ENCODE data around the gene MECR. TPM values are rescaled to one million over a fixed set of nuclear protein-coding genes. Genes with fewer than 3 reads are reported as not detected.
A peak's percentile ranks its signal among the peaks of the same experiment; 100 is the strongest.

The MECR gene
- total RNA-seq, 4 donors from 2014 or later = 14.3 to 29.4 (median 16.1) TPM

DNA sequence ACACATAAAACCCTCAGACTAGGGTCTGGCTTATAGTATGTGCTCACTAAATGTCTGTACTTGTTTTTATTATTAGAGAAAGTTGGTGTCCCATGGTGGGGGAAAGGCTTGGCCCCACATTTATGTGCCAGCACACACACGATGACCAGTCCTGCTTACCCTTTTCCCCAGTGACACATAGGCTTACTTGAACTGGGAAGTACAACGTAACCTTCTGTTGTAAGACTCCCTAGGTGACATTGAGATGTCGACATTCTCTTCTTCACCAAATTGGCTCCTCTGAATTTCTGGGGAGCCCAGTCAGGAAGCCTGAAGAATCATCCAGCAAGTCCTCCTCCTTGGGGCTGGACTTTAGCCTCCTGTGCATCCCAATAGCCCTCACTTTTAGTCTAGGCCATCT is 1.7 kb upstream of the MECR start:
- Histone ChIP-seq H3K36me3 (no peaks in the 10 kb centered on the region), H3K27ac (no peak overlapping the region), H3K4me3 (no peak overlapping the region), H3K4me1 (peaks cover 6 to 35% (median 23%) of the 10 kb centered on the region in 3 donors), H3K9me3 (no peaks in the 10 kb centered on the region), H3K27me3 (peaks cover 0 to 17% (median 0%) of the 10 kb centered on the region in 4 donors)
- no peak for DNase-seq
- 65 to 78% methylated on average over 3 of the region's 3 CpGs for WGBS, 2 donors
- TF ChIP-seq POLR2A (IDR thresholded peaks at IDR 0.05) = no peak
- TF ChIP-seq, protein P1, sequence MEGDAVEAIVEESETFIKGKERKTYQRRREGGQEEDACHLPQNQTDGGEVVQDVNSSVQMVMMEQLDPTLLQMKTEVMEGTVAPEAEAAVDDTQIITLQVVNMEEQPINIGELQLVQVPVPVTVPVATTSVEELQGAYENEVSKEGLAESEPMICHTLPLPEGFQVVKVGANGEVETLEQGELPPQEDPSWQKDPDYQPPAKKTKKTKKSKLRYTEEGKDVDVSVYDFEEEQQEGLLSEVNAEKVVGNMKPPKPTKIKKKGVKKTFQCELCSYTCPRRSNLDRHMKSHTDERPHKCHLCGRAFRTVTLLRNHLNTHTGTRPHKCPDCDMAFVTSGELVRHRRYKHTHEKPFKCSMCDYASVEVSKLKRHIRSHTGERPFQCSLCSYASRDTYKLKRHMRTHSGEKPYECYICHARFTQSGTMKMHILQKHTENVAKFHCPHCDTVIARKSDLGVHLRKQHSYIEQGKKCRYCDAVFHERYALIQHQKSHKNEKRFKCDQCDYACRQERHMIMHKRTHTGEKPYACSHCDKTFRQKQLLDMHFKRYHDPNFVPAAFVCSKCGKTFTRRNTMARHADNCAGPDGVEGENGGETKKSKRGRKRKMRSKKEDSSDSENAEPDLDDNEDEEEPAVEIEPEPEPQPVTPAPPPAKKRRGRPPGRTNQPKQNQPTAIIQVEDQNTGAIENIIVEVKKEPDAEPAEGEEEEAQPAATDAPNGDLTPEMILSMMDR (IDR thresholded peaks at IDR 0.05) = no peak
- intact Hi-C loops (cut with DNase I) = no loop called here

DNA sequence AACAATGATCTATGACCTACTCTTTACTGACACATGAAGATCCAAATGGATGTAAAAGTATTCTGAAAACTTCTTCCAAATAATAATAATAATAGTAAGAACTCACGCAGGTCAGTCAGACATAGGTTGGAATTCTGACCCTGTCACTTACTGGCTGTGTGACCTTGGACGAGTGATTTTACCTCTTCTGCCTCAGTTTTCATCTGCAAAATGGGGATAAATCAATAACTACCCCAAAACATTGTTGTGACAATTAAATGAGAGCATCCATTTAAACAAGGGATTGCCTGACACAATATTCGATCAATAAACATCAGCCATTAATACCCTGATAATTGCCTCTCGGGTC is 556 bp downstream of the MECR start:
- 3 to 8% methylated on average over 4 of the region's 4 CpGs for WGBS, 2 donors
- TF ChIP-seq POLR2A (IDR thresholded peaks at IDR 0.05) = no peak
- TF ChIP-seq, protein P1 (IDR thresholded peaks at IDR 0.05) = no peak
- H3K36me3 ChIP-seq = peaks cover 0 to 6% (median 0%) of the 10 kb centered on the region in 3 donors
- no peak for DNase-seq
- intact Hi-C loops (cut with DNase I) = no loop called here
- H3K9me3 ChIP-seq = no peaks in the 10 kb centered on the region
- H3K4me3 ChIP-seq = peak overlapping the region; percentile 65 to 84 (median 76)
- peaks cover 0 to 22% (median 14%) of the 10 kb centered on the region in 3 donors for H3K4me1 ChIP-seq
- H3K27me3 ChIP-seq = peaks cover 0 to 6% (median 0%) of the 10 kb centered on the region in 4 donors
- peak overlapping the region; percentile 88 for H3K27ac ChIP-seq

DNA sequence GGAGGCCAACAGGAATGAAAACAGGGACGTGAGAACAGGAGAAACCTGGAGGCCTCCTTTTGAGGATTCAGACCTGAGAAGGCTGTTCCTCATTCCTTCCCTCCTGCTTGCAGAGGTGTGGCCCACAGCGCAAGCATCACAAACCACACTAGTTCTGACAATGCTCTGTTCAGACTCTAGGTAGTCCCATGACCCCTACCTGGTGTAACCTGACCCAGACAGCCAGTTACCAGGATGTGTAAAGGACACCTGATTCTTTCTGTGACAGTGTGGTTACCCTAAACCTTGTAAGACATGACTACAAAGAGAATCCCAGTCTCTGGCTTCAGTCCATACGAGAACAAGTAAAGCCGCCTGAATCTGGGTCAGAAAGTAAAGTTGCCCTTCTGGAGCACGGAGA is 3.2 kb downstream of the MECR start:
- no peak for DNase-seq
- WGBS, 2 donors = 81 to 93% methylated on average over 5 of the region's 5 CpGs

DNA sequence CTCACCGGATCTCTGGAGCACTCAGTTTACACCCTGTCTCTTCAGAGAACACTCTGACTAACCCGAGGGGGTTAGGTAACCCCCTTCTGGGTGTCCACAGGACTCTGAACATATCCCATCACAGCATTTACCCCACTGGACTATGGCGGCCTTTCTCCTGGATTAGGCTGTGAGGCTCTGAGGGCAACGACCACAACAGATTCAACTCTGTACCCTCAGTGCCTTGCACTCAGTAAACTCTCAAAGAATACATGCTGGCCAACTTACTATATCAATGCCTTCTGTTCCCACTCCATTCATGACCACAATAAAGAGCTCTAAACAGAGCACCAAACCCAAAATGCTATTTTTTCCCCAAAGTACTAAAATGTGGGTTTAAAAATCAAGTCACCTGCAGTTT is 5.4 kb downstream of the MECR start:
- Histone ChIP-seq H3K4me3 (no peak overlapping the region), H3K4me1 (peaks cover 0 to 15% (median 11%) of the 10 kb centered on the region in 3 donors), H3K36me3 (peaks cover 0 to 52% (median 0%) of the 10 kb centered on the region in 3 donors), H3K27me3 (no peaks in the 10 kb centered on the region), H3K9me3 (no peaks in the 10 kb centered on the region), H3K27ac (no peak overlapping the region)
- 86 to 89% methylated on average over 4 of the region's 4 CpGs for whole genome bisulfite sequencing, 2 donors
- no peak for DNase-seq
- no peak for TF ChIP-seq POLR2A (IDR thresholded peaks at IDR 0.05)
- TF ChIP-seq, protein P1 (IDR thresholded peaks at IDR 0.05) = no peak
- intact Hi-C loops (cut with DNase I) = no loop called here

More for the DNA sequence above, 3.2 kb downstream of the MECR start:
- Histone ChIP-seq H3K27me3 (no peaks in the 10 kb centered on the region), H3K36me3 (peaks cover 0 to 31% (median 0%) of the 10 kb centered on the region in 3 donors), H3K9me3 (no peaks in the 10 kb centered on the region), H3K4me3 (no peak overlapping the region), H3K27ac (no peak overlapping the region), H3K4me1 (peaks cover 0 to 22% (median 14%) of the 10 kb centered on the region in 3 donors)
- TF ChIP-seq, protein P1 (IDR thresholded peaks at IDR 0.05) = no peak
- TF ChIP-seq POLR2A (IDR thresholded peaks at IDR 0.05) = no peak
- intact Hi-C loops (cut with DNase I) = no loop called here

DNA sequence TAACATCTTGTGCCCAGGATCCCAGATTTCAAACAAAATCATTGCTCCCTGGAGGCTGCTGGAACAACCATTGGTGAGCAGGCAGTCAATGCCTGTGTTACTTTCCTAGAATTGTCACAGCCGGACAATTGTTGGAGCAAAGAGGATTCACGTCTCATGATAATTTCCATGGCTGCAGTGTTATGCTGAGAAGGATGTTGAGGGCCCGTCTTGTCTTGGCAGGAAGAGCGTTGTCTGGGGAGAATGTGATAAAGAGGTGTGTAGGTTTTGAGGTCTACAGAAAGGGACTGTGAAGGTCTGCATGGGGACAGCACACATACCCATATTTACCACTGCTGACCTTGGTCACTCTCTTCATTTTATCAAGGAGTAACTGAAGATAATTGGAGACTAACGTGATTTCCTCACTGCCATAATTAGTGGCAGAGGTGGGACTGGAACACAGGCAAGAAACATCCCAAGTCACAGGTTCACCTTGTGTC is 6.3 kb downstream of the MECR start:
- TF ChIP-seq POLR2A (IDR thresholded peaks at IDR 0.05) = no peak
- TF ChIP-seq, protein P1 (IDR thresholded peaks at IDR 0.05) = no peak
- H3K36me3 ChIP-seq = peaks cover 0 to 62% (median 0%) of the 10 kb centered on the region in 3 donors
- H3K9me3 ChIP-seq = no peaks in the 10 kb centered on the region
- H3K4me1 ChIP-seq = peaks cover 0 to 5% (median 1%) of the 10 kb centered on the region in 3 donors
- no peak overlapping the region for H3K4me3 ChIP-seq
- intact Hi-C loops (cut with DNase I) = no loop called here
- no peaks in the 10 kb centered on the region for H3K27me3 ChIP-seq
- no peak overlapping the region for H3K27ac ChIP-seq
- DNase-seq = no peak
- WGBS, 2 donors = 87 to 99% methylated on average over 5 of the region's 5 CpGs

Measured in esophagus squamous epithelium (tissue), 5 donors.